Measurements from ENCODE around the gene URM1.

The URM1 gene

DNA sequence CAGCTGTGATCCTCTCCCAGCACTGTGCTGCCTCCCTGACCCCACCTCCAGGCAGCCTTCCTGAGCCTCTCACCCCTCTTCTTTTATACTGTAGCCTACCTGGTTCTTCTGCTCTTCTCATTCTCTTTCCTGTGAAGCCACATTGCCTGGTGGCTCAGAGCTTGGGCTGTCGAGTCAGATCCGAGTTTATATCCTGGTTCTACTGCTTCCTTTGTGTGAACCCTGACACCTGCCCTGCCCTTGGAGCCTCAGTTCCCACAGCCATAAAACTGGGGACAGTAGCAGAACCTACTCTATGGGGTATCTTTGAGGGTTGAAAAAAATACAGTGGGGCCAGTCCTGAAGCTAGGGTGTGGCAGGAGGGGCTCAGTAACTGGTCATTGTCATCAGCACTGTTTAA lies 22.0 kb upstream of the URM1 start:
- DNase-seq (ENCODE audit: low read depth), result no peak

DNA sequence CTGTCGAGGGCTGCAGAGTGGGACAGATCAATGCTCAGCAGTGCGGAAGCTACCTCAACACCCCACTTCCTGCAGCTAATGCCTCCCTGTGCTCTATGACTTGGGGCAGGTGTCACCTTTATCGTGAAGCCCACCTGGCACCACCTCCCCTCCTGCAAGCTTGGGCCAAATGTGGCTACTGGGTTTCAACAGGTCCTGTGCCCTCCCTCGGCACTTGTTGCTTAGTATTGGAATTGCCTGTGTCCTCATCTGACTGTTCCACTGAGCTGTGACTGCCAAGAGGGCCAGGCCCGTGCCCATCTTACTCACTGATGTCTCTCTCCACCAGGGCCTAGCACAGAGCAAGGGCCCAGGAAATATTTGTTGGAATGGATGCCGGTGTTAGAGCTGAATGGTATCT lies 21.4 kb upstream of the URM1 start:
- no peak for DNase-seq (ENCODE audit: low read depth)

DNA sequence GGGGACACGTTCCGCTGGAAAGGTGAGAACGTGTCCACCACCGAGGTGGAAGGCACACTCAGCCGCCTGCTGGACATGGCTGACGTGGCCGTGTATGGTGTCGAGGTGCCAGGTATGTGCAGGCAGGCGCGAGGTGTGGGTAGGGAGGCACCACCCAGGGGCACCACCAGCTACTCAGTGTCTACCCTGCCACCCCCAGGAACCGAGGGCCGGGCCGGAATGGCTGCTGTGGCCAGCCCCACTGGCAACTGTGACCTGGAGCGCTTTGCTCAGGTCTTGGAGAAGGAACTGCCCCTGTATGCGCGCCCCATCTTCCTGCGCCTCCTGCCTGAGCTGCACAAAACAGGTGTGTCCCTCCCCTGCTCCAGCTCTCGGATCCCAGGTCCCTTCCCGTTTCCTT lies 15.7 kb upstream of the URM1 start:
- DNase-seq (ENCODE audit: low read depth), result no peak

DNA sequence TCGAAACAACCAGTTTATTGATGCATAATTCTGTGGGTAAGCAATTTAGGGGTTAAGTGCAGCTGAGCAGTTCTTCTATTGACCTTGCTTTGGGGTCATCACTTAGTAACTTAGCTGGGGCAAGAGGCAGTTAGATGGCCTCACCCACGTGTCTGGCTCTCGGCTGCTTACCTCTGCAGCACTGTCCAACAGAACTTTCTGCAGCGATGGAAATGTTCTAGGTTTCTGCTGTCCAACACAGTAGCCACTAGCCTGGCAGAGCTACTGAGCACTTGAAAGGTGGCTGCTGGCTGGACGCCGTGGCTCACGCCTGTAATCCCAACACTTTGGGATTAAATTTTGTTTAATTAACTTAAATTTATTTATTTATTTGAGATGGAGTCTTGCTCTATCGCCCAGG lies 13.1 kb upstream of the URM1 start:
- DNase-seq (ENCODE audit: low read depth), result no peak

DNA sequence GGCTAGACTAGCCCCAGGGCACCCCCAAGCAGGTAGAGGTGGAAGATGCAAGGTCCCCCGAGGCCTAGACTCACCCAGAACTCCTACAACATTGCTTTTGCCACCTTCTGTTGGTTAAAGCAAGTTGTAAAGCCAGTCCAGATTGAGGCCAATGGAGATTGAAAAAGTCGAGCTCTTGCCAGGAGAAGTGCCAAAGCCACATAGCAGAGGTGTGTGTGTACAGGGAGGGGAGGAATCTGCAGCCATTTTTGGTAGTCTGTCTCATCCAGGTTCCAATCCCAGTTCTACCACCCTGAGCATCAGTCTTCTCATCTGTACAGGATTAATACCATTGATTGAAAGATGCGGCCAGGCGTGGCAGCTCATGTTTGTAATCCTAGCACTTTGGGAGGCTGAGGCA lies 12.3 kb upstream of the URM1 start:
- DNase-seq (ENCODE audit: low read depth), result no peak

DNA sequence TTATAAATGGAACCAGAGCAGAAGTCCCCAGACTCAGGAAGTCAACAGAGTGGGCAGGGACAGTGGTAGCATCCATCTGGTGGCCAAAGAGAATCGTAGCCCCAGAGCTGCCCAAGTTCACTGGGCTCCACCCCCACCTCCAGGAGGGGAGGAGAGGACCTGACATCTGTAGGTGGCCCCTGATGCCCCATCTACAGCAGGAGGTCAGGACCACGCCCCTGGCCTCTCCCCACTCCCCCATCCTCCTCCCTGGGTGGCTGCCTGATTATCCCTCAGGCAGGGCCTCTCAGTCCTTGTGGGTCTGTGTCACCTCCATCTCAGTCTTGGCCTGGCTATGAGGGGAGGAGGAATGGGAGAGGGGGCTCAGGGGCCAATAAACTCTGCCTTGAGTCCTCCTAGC lies 10.3 kb upstream of the URM1 start:
- DNase-seq (ENCODE audit: low read depth), result no peak

DNA sequence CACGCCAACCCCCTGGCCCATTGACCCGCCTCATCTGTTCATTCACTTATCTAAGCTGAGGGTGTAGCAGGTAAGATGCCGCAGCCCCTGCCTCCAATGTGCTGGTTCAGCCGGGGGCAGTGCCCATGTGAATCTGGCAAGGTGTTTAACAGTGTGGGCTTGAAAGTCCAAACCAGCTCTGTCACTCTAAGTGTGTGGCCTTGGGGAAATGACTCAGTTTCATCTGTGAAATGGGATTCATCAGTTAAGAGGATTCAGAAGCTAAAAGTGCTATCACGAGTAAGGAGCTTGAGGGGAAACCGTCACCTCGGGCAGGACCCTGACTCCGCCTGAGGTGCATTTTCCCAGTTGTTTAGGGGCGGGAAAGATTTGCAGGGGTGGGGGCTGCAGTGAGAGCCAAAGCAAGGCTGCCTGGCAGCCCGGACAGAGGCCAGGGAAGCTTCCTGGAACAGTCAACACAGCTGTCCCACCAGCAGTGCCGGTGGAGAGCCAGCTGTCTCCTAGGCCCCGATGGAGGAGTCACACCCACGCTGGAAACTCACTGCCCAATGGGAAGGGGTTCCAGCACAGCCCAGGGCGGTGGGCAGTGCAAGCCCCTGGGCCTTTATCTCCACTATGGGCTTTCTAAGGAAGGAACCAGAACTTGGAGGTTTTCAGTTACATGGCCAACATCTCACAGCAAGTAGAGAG lies 9.7 kb upstream of the URM1 start:
- no peak for DNase-seq (ENCODE audit: low read depth)

DNA sequence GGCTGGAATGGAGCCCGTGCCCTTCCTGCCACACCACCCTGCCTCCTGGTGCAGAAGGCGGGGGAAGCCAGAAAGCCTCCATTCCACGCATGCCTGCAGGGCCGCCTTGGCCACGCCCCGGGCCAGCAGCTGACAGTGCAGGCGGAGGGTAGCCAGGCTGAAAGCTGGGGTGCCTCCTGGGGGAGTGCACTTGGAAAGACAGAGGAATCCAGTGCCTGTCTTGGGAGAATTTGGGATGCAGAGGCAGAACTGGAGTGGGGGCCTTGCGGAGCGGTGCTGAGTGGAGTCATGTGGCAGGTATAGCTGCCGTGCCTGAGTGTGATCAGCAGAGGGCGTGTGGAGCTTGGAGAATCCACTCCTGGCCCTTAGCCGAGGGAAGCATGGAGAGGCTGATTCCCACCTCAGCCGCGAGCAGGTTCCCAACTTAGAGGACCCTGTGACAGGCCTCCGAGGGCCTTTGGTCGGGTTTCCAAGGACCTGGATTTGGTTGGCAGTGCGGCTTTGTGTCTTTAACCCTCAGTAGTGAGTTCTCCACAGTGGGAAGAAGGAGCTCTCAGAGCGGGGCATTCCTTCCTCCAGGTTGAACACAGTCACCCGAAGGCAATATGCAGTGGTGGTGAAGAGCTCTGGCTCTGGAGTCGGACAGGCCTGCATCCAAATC lies 9.1 kb upstream of the URM1 start:
- peak; percentile 40 for DNase-seq (ENCODE audit: low read depth)

DNA sequence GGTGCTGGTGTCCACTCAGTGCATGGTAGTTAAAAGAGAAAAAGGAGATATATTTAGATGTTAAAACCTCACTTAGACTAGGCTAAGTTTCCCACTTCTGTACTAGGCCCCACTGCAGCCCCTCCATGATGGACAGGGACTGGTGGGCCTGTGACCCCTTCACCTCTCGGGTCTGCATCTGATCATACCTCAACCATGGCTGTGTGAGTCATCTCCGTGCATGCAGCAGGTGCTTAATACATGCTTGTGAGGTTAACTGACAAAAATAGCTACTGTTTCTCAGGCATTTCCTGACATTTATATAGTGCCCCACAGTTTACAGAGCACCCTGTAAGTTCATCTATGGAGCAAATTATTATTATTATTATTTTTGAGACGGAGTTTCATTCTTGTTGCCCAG lies 8.4 kb upstream of the URM1 start:
- DNase-seq (ENCODE audit: low read depth), result no peak

DNA sequence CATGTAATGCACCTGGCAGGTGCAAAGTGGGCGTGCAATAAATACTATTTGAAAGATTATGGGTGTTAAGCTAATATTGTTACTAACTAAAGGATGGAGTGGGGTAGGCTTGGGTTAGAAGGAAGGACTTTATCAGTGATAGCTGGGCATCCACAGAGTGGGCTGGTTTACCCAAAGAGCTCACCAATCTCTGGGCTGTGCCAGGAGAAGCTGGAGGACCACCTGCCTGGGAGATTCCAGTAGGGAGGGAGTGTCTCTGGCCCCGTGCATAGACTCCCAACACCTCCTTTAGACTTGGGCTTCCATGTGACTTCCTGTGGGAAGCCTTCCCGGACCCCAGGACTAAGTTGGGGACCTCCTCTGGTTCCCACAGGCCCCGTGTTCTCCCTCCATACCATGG lies 5.6 kb upstream of the URM1 start:
- DNase-seq (ENCODE audit: low read depth), result no peak

DNA sequence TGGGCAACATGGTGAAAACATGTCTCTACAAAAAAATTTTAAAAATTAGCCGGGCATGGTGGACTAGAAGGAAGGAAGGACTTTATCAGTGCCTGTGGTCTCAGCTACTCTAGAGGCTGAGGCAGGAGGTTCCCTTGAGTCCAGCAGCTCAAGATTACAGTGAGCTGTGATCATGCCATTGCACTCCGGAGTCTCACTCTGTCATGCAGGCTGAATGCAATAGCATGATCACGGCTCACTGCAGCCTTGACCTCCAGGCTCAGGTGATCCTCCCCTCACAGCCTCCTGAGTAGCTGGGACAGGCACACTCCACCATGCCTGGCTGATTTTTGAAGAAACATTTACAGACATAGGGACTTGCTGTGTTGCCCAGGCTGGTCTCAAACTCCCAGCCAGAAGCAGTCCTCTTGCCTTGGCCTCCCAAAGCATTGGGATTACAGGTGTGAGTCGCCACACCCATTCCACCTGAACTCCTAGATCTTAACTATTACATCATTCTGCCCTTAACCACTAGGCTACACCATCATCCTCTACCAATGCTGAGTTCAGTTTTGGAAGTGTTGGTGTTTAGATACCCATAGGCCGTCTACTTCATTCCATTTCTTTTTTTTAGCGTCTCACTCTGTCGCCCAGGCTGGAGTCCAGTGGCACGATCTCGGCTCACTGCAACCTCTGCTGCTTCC lies 2.0 kb upstream of the URM1 start:
- no peak for DNase-seq (ENCODE audit: low read depth)

DNA sequence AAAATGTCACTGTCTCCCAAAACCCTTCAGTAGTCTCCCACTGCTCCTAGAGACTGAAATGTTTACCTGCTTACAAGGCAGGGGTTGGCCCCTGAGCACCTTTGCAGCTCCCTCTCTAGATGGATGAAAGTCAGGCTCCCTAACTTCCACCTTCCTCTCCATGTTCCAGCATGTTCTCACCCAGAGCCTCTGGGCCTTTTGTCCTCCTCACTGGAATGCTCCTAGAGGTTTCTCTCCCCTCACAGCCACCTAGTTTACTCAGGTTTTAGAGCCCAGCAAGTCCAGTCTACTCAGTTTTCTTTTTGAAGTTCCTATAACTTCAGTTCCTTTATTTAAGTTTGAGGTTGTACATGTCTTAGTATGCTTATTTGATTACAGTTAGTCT lies 815 bp upstream of the URM1 start:
- no peak for DNase-seq (ENCODE audit: low read depth)

DNA sequence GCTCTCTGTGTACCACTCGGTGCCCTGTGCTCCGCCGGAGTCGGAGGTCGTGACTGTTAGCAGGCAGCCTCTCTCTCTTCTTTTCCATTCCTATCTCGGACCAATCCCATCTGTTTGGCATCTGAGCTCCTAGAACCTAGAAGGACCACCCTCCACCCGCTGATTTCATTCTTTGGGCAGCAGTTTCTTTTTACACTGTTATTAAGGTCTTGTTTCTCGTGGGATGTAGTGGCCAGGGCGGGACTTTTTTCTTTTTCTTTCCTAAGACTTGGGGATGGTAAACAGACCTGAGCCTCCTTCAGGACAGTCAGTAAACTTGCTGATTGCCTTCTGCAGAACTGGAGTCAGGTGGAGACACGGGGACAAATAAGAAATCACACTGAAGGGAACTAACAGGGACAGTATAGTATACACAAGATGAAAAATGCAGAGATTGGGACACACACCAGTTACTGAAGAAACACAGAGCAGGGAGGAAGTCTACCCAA lies 500 bp downstream of the URM1 start:
- no peak for DNase-seq (ENCODE audit: low read depth)

DNA sequence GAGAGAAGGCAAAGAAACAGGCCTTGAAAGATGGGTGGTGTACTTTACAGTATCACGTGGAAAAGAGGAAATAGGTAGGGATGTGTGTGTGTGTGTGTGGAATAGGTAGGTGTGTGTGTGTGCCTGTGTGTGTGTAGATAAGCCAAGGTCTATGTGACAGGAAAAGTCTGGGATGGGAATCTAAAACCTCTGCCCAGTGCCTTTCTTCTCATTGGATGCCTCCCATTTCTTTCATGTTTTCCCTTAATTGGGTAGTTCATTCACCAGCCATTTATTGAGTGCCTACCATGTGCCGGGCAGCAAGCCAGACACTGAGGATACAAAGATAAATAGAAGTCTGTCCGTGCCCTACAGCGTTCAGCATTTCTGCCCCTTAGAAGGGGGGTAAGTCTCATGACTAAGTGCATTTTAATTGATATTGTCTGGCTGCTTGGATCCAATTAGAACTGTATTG lies 1.0 kb downstream of the URM1 start:
- no peak for DNase-seq (ENCODE audit: low read depth)

DNA sequence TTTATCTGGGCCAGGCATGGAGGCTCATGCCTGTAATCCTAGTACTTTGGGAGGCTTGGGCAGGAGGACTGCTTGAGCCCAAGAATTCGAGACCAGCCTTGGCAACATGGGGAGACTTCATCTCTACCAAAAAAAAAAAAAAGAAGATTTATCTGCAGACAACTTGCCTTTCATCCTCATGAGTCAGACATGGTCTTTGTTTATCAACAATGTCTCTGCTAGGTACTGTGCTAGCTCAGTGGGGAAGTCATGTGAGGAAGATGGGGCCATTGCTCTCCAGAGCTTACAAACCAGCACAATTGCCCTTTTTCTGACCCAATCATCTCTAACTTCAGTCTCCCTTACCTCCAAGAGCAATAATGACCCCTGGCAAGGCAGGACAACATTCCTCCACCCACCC lies 1.6 kb downstream of the URM1 start:
- DNase-seq (ENCODE audit: low read depth), result no peak

DNA sequence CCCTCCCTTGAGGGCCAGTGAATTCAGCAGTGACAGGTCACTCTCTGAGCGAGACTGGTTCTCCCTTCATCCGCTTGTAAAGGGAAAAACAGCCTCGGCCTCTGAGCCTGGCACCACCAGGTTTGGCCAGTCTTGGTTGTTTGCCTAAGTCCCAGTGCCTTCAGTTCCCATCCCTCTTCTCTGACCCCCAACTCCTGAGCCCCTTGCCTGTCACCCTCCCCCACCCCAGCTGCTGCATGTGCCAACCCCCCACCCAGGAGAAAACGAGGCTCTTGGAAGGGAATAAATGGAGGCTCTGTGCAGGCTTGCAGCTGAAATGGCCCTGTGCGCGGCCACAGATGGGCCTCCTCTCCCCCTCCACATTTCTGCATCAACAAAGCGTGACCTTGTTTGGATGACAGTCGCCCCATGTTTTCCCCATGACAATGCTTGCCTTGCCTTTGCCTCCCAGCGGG lies 3.1 kb downstream of the URM1 start:
- DNase-seq (ENCODE audit: low read depth), result no peak

DNA sequence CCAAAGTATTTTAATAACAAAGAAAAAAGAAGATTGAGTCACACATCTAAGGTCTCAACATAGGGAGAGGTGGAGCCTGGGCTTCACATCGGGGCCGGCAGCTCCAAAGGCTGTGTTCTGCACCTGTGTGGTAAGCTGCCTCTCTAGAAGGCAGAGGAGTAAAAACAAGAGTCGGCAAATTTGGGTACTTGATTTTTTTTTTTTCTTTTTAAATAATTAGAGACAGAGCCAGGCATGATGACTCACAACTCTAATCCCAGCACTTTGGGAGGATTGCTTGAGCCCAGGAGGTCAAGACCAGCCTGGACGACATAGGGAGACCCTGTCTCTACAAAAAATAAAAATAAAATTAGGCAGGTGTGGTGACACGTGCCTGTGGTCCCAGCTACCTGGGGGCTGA lies 4.7 kb downstream of the URM1 start:
- DNase-seq (ENCODE audit: low read depth), result no peak

DNA sequence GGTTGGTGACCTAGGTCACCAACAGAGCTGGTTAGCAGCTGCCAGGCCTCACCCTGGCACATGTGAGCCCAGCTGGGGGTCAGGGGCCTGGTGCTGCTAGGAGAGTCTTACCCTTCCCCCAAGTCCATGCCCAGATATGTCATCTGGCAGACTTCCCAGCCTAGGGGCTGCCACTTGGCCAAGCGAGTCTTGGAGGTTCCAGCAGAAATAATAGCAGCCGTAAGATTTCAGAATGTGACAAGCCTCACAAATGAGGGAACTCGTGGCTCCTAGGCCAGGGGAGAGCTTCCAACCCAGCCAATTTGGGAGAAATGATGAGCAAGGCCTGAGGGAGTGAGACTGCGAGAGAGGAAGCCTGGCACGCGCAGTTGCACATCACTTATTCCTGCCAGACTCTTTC lies 11.1 kb downstream of the URM1 start:
- DNase-seq (ENCODE audit: low read depth), result no peak

DNA sequence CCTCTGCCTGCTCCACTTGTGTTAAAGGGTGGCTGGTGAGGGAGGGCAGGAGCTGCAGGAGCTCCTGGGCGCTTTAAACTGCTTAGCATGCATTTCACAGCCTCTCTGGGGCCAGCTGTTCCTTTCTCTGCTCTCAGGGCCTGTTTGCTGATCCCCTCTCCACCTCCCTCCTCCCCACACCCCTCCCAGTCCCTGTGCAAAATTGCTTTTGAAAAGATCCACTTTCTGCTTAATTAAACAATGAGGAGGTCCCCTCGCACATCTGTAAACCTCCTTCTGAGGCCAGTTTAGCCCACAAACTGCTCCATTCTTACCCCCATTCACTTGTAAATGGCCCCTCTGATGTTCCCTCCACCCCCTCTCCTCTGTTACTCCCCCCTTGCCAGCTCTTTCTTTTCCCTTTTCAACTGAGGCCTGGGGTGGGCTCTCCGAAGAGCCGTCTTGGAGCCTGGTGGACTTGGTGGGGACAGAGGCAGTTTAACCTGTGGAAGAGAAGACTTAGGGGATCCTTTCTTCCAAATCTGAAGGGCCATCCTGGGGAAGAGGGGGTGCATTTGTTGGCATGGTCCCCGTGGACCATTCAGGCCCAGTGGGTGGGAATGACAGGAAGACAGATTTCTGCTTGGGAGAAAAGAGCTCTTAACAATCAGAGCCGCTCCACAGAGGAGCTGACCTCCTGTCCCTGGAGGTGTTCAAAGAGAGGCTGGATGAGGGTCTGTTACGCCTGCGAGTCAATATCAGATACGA lies 12.0 kb downstream of the URM1 start:
- DNase-seq (ENCODE audit: low read depth), result no peak

DNA sequence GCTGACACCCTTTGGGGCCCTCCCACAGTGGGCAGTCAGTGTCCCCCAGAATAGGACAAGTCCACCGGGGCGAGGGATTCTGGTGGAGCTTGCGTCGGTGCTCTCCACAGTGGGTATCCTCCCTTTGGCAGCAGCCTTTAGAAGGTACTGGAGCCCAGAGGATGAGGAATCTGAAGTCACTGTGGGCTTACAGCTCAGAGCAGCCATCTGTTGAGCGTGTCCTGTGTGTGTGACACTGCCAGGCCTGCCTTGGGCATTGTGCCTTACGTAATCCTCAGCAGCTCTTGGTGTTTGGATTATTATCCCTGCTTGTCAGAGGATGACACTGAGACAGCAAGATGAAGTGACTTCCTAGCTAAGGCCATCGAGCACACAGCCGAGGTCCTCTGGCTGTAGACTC lies 12.6 kb downstream of the URM1 start:
- no peak for DNase-seq (ENCODE audit: low read depth)

DNA sequence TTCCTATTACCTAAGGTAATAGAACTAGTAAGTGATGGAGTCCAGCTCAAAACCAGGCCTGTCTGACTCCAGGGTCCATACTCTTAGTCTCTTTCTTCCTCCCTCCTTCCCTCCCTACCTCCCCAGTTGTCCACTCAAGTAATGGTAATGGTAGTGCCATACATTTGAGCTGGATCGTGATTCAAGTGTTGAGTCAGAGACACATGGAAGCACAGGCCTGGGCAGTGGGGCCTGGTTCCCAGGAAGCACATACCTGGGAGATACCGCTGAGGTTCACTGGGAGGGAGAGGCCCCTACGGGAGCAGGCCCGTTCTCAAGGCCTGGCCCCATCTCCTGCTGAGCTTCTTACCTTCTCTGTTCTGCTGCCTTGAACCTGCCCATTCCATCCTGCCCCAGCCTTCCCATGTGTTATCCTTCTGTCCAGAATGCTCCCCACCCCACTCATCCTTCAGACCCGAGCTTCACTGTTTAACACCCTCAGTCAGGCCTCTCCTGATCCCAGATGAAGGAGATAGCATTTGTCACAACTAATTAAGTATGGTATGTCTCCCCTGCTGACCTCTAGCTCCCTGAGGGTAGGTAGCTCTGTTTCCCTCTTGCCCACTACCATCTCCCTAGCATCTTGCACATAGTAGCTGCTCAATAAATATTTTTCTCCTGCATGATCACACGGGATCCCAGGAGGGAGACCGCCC lies 13.8 kb downstream of the URM1 start:
- no peak for DNase-seq (ENCODE audit: low read depth)

Data from stimulated activated CD8-positive, alpha-beta memory T cell treated with anti-CD3 and anti-CD28 coated beads, Interleukin-4, amount 100 ng/mL, for 24 hours (primary cell).